Endodermal cell (in vitro differentiated cells): ENCODE data around the gene MRO. TPM values are rescaled to one million over a fixed set of nuclear protein-coding genes. Genes with fewer than 3 reads are reported as not detected.
A peak's percentile ranks its signal among the peaks of the same experiment; 100 is the strongest.

ENCODE experiments used
- DNase-seq: peaks from one replicate; pipeline ENCODE4 v3.0.0-alpha.2; 2017
- H3K27ac ChIP-seq: 2 replicates; pipeline ENCODE4 v1.5.1; 2013; ENCODE audit warnings: mild to moderate bottlenecking, low read depth, low read length, moderate library complexity
- H3K27me3 ChIP-seq: 2 replicates; pipeline ENCODE4 v1.6.1; 2013; ENCODE audit warnings: mild to moderate bottlenecking, low read length, moderate library complexity; ENCODE audit not compliant: insufficient read depth, control insufficient read depth, poor library complexity, severe bottlenecking
- H3K36me3 ChIP-seq: 2 replicates; pipeline ENCODE4 v1.7.0; 2013; ENCODE audit warnings: mild to moderate bottlenecking, low read length, moderate library complexity; ENCODE audit not compliant: control insufficient read depth, insufficient read depth
- H3K4me1 ChIP-seq: one replicate; pipeline ENCODE4 v1.7.0; 2013; ENCODE audit warnings: low read length; ENCODE audit not compliant: control insufficient read depth, insufficient read depth
- H3K4me3 ChIP-seq: 2 replicates; pipeline ENCODE4 v1.5.1; 2013; ENCODE audit warnings: mild to moderate bottlenecking, low read length, moderate library complexity
- H3K9ac ChIP-seq: 2 replicates; pipeline ENCODE4 v1.6.1; 2013; ENCODE audit warnings: mild to moderate bottlenecking, low read length, moderate library complexity; ENCODE audit not compliant: poor library complexity, severe bottlenecking; ENCODE audit errors: extremely low read depth
- H3K9me3 ChIP-seq: 2 replicates; pipeline ENCODE4 v1.6.1; 2013; ENCODE audit warnings: mild to moderate bottlenecking, low read length, moderate library complexity; ENCODE audit not compliant: control insufficient read depth
- H3K27ac Mint-ChIP-seq: 2 replicates; pipeline ENCODE4 v1.8.0; 2020; ENCODE audit warnings: mixed read lengths
- H3K27me3 Mint-ChIP-seq: 2 replicates; pipeline ENCODE4 v1.8.0; 2021; ENCODE audit warnings: mild to moderate bottlenecking, mixed read lengths; ENCODE audit not compliant: insufficient read depth
- H3K36me3 Mint-ChIP-seq: 2 replicates; pipeline ENCODE4 v1.8.0; 2020; ENCODE audit warnings: low read depth, mixed read lengths
- H3K4me1 Mint-ChIP-seq: 2 replicates; pipeline ENCODE4 v1.8.0; 2020; ENCODE audit warnings: mixed read lengths
- H3K4me3 Mint-ChIP-seq: 2 replicates; pipeline ENCODE4 v1.8.0; 2020; ENCODE audit warnings: mild to moderate bottlenecking, moderate library complexity, mixed read lengths
- H3K9me3 Mint-ChIP-seq: 2 replicates; pipeline ENCODE4 v1.8.0; 2020; ENCODE audit warnings: mild to moderate bottlenecking, mixed read lengths
- WGBS, 2 experiments: methylation state at CpG; one replicate each; pipeline versions ENCODE4 v1.1.5 to v1.1.7; 2013; ENCODE audit warnings: missing lambda C conversion rate in 2 of 2, mixed read lengths in 1 of 2; ENCODE audit not compliant: insufficient coverage in 1 of 2, insufficient read length in 1 of 2; 5-methylcytosine and 5-hydroxymethylcytosine counted together
- total RNA-seq, 2 donors: library from RNA; stranded (reverse); fragmentation: NEBNext Ultra II Directional in 1 of 2; extraction: Animal tissue kit (Norgen Biotek cat#: 25700) in 1 of 2; gene quantifications; 2 replicates in 1 of 2; 3 replicates in 1 of 2; pipeline ENCODE4 v1.2.1, GENCODE V29; 2021
- TF ChIP-seq, protein P1 (sequence below): fragments of 200-600 bp; sonication (generic); conservative IDR thresholded peaks from 2 replicates; pipeline ENCODE4 v1.5.0; 2021; ENCODE audit warnings: antibody characterized with exemption, mild to moderate bottlenecking

MRO gene
- total RNA-seq, 2 donors from 2014 or later, result 0.35 to 0.55 TPM

GRCh38 chr18:50751947-50752346 lies 67.9 kb downstream of the MRO start:
- Mint-ChIP-seq H3K36me3 (no peaks in the 10 kb centered on the region), H3K4me1 (peaks cover 43% of the 10 kb centered on the region), H3K4me3 (no peak overlapping the region), H3K27ac (no peak overlapping the region), H3K9me3 (peaks cover 17% of the 10 kb centered on the region), H3K27me3 (peaks cover 4% of the 10 kb centered on the region)
- DNase-seq, result no peak
- H3K9me3 ChIP-seq, result peaks cover 15% of the 10 kb centered on the region
- no peak overlapping the region for H3K4me3 ChIP-seq
- no peaks in the 10 kb centered on the region for H3K27me3 ChIP-seq
- no peak overlapping the region for H3K27ac ChIP-seq
- H3K9ac ChIP-seq, result no peak overlapping the region
- no peaks in the 10 kb centered on the region for H3K36me3 ChIP-seq
- H3K4me1 ChIP-seq, result peaks cover 10% of the 10 kb centered on the region
- TF ChIP-seq, protein P1, sequence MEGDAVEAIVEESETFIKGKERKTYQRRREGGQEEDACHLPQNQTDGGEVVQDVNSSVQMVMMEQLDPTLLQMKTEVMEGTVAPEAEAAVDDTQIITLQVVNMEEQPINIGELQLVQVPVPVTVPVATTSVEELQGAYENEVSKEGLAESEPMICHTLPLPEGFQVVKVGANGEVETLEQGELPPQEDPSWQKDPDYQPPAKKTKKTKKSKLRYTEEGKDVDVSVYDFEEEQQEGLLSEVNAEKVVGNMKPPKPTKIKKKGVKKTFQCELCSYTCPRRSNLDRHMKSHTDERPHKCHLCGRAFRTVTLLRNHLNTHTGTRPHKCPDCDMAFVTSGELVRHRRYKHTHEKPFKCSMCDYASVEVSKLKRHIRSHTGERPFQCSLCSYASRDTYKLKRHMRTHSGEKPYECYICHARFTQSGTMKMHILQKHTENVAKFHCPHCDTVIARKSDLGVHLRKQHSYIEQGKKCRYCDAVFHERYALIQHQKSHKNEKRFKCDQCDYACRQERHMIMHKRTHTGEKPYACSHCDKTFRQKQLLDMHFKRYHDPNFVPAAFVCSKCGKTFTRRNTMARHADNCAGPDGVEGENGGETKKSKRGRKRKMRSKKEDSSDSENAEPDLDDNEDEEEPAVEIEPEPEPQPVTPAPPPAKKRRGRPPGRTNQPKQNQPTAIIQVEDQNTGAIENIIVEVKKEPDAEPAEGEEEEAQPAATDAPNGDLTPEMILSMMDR, result no peak
- no CpG with 5 or more reads among the region's 1 CpG for WGBS, 2 experiments

DNA sequence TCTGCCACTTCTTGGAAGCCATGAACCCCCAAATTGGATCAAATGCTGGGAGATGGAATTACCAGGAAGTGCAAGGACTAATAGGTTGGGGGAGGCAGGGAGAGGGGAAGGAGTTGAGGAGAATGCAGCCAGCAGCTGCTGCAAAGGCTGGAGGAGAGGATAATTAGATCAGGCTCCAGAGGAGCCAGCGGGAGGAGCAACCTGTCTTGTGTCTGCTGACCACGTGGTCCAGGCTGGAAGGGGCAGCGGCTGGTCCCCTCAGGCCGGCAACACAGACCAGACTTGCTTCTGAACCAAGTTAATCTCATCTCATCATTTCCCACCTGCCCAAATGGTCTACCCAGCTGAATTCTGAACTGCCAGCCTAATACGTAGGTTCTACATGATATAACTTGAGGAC lies 68.3 kb downstream of the MRO start:
- Mint-ChIP-seq H3K4me3 (no peak overlapping the region), H3K27ac (no peak overlapping the region), H3K9me3 (peaks cover 20% of the 10 kb centered on the region), H3K36me3 (no peaks in the 10 kb centered on the region), H3K4me1 (peaks cover 46% of the 10 kb centered on the region), H3K27me3 (peaks cover 4% of the 10 kb centered on the region)
- H3K9ac ChIP-seq, result no peak overlapping the region
- H3K4me3 ChIP-seq, result no peak overlapping the region
- peaks cover 10% of the 10 kb centered on the region for H3K4me1 ChIP-seq
- TF ChIP-seq, protein P1, result no peak
- no peaks in the 10 kb centered on the region for H3K36me3 ChIP-seq
- peak; percentile 45 for DNase-seq
- H3K9me3 ChIP-seq, result peaks cover 15% of the 10 kb centered on the region
- no peak overlapping the region for H3K27ac ChIP-seq
- WGBS, 2 experiments, result 73 to 78% methylated on average over 4 to 5 of the region's 5 CpGs
- no peaks in the 10 kb centered on the region for H3K27me3 ChIP-seq

- TF ChIP-seq, protein P1, result no peak
- Histone ChIP-seq H3K9ac (no peak overlapping the region), H3K9me3 (peaks cover 15% of the 10 kb centered on the region), H3K27me3 (no peaks in the 10 kb centered on the region), H3K27ac (no peak overlapping the region), H3K4me3 (no peak overlapping the region), H3K36me3 (no peaks in the 10 kb centered on the region), H3K4me1 (peaks cover 10% of the 10 kb centered on the region)
- no peak overlapping the region for H3K4me3 Mint-ChIP-seq
- WGBS, 2 experiments, result 97 to 100% methylated on average over 2 of the region's 2 CpGs
- peaks cover 20% of the 10 kb centered on the region for H3K9me3 Mint-ChIP-seq
- DNase-seq, result peak; percentile 26
- no peak overlapping the region for H3K27ac Mint-ChIP-seq
- peaks cover 52% of the 10 kb centered on the region for H3K4me1 Mint-ChIP-seq
- peaks cover 4% of the 10 kb centered on the region for H3K27me3 Mint-ChIP-seq
- H3K36me3 Mint-ChIP-seq, result no peaks in the 10 kb centered on the region
These were observed 69.3 kb downstream of the MRO start for GRCh38 chr18:50750546-50750945.
